Esophagus squamous epithelium (tissue), 5 donors: Measurements from ENCODE around the gene ARRB1. TPM values are rescaled to one million over a fixed set of nuclear protein-coding genes. Genes with fewer than 3 reads are reported as not detected.

Experiments
- DNase-seq: peaks from one replicate; lab custom pipeline; 2025; lab: John Stamatoyannopoulos, UW
- H3K27ac ChIP-seq, 4 donors: fragments of 200-600 bp; sonication (generic); one replicate each; pipeline ENCODE4 v1.5.1; 2016 to 2019; ENCODE audit warnings: mild to moderate bottlenecking in 1 of 4
- H3K27me3 ChIP-seq, 4 donors: fragments of 200-600 bp; sonication (generic); 1 replicate in 3 of 4; 2 replicates in 1 of 4; pipeline versions ENCODE4 v1.5.1 to v1.6.0; 2017 to 2021; ENCODE audit warnings: antibody characterized with exemption in 1 of 4
- H3K36me3 ChIP-seq, 3 donors: fragments of 200-600 bp; sonication (generic); one replicate each; pipeline ENCODE4 v1.5.1; 2016 to 2019
- H3K4me1 ChIP-seq, 3 donors: fragments of 200-600 bp; sonication (generic); one replicate each; pipeline ENCODE4 v1.5.1; 2017 to 2019
- H3K4me3 ChIP-seq, 4 donors: fragments of 200-600 bp; sonication (generic); 1 replicate in 3 of 4; 2 replicates in 1 of 4; pipeline ENCODE4 v1.5.1; 2016 to 2019; ENCODE audit warnings: mild to moderate bottlenecking in 2 of 4, moderate library complexity in 1 of 4
- H3K9me3 ChIP-seq, 3 donors: fragments of 200-600 bp; sonication (generic); one replicate each; pipeline ENCODE4 v1.5.1; 2016 to 2019
- CTCF ChIP-seq, 6 experiments: fragments of 450-650 bp in 4 of 6; fragments of 200-600 bp in 2 of 6; sonication (generic) in 2 of 6; IDR thresholded peaks; one replicate each; pipeline ENCODE4 v1.5.1; 2016 to 2019; ENCODE audit warnings: antibody characterized with exemption in 6 of 6, mild to moderate bottlenecking in 4 of 6, moderate library complexity in 4 of 6
- POLR2A ChIP-seq, 4 donors: fragments of 450-650 bp; IDR thresholded peaks; one replicate each; pipeline ENCODE4 v1.6.1; 2017; ENCODE audit warnings: antibody characterized with exemption in 4 of 4, mild to moderate bottlenecking in 4 of 4, moderate library complexity in 3 of 4
- WGBS, 2 donors: methylation state at CpG; one replicate each; pipeline ENCODE4 v1.1.5; 2018; 5-methylcytosine and 5-hydroxymethylcytosine counted together
- intact Hi-C: fragments of 100-400 bp; cut with DNase I; formaldehyde crosslinking; loops from one replicate; pipeline ENCODE4 v1.15.0; 2022
- total RNA-seq, 4 donors: library from RNA; depleted of rRNA; stranded (reverse); fragments of >200 nt; gene quantifications; one replicate each; pipeline ENCODE4 v1.1.0, GENCODE V29; 2016
- donor health status: DM: yes; HTN: yes; CAD: no.

ARRB1 gene
- total RNA-seq, 4 donors from 2014 or later = 9.6 to 24.8 (median 17.8) TPM

- peaks cover 2 to 19% (median 17%) of the 10 kb centered on the region in 3 donors for H3K4me1 ChIP-seq
- no peaks in the 10 kb centered on the region for H3K9me3 ChIP-seq
- 69 to 74% methylated on average over 5 of the region's 5 CpGs for WGBS, 2 donors
- H3K36me3 ChIP-seq = no peaks in the 10 kb centered on the region
- TF ChIP-seq CTCF (IDR thresholded peaks at IDR 0.05) = no peak
- no peak for TF ChIP-seq POLR2A (IDR thresholded peaks at IDR 0.05)
- peaks cover 4 to 60% (median 9%) of the 10 kb centered on the region in 4 donors for H3K27me3 ChIP-seq
- intact Hi-C loops = loop anchor here (5.0 to 10.0 kb wide), 3 partner anchors 103 to 321 kb away; no protein-coding TSS in a partner anchor
- no peak overlapping the region for H3K4me3 ChIP-seq
- no peak overlapping the region for H3K27ac ChIP-seq
- no peak for DNase-seq
Measured at GRCh38 chr11:75245356-75246005, 106.0 kb downstream of the ARRB1 start.

GRCh38 chr11:75244052-75244814 lies 107.2 kb downstream of the ARRB1 start:
- Histone ChIP-seq H3K9me3 (no peaks in the 10 kb centered on the region), H3K27ac (no peak overlapping the region), H3K36me3 (no peaks in the 10 kb centered on the region), H3K27me3 (peaks cover 11 to 68% (median 16%) of the 10 kb centered on the region in 4 donors), H3K4me1 (peaks cover 5 to 24% (median 20%) of the 10 kb centered on the region in 3 donors), H3K4me3 (no peak overlapping the region)
- 77 to 78% methylated on average over 7 to 10 of the region's 10 CpGs for WGBS, 2 donors
- TF ChIP-seq CTCF (IDR thresholded peaks at IDR 0.05) = no peak
- TF ChIP-seq POLR2A (IDR thresholded peaks at IDR 0.05) = no peak
- intact Hi-C loops = loop anchor here (10.0 kb wide), 1 partner anchor 319 kb away; no protein-coding TSS in a partner anchor
- no peak for DNase-seq

- no peak overlapping the region for H3K4me3 ChIP-seq
- TF ChIP-seq POLR2A (IDR thresholded peaks at IDR 0.05) (no peak), CTCF (IDR thresholded peaks at IDR 0.05) (no peak)
- H3K4me1 ChIP-seq = peaks cover 5 to 24% (median 20%) of the 10 kb centered on the region in 3 donors
- no peak for DNase-seq
- H3K9me3 ChIP-seq = no peaks in the 10 kb centered on the region
- peaks cover 11 to 81% (median 16%) of the 10 kb centered on the region in 4 donors for H3K27me3 ChIP-seq
- intact Hi-C loops = loop anchor here (10.0 kb wide), 1 partner anchor 318 kb away; no protein-coding TSS in a partner anchor
- H3K27ac ChIP-seq = no peak overlapping the region
- WGBS, 2 donors = 80 to 85% methylated on average over 14 of the region's 16 CpGs
- H3K36me3 ChIP-seq = no peaks in the 10 kb centered on the region
Measured at GRCh38 chr11:75242722-75243600, 108.5 kb downstream of the ARRB1 start.

GRCh38 chr11:75241906-75242644 lies 109.4 kb downstream of the ARRB1 start:
- 35 to 47% methylated on average over 6 to 9 of the region's 72 CpGs for WGBS, 2 donors
- H3K27ac ChIP-seq = no peak overlapping the region
- H3K27me3 ChIP-seq = peaks cover 11 to 85% (median 16%) of the 10 kb centered on the region in 4 donors
- DNase-seq = no peak
- H3K4me3 ChIP-seq = peak overlapping the region; percentile 25 to 69 (median 46)
- intact Hi-C loops = loop anchor here (10.0 kb wide), 1 partner anchor 317 kb away; no protein-coding TSS in a partner anchor
- TF ChIP-seq CTCF (IDR thresholded peaks at IDR 0.05) (no peak), POLR2A (IDR thresholded peaks at IDR 0.05) (no peak)
- no peaks in the 10 kb centered on the region for H3K9me3 ChIP-seq
- peaks cover 5 to 24% (median 20%) of the 10 kb centered on the region in 3 donors for H3K4me1 ChIP-seq
- H3K36me3 ChIP-seq = no peaks in the 10 kb centered on the region
